Measurements from ENCODE around the gene EHBP1.
A peak's percentile ranks its signal among the peaks of the same experiment; 100 is the strongest.

The EHBP1 gene

GRCh38 chr2:62884514-62884913 lies 179.0 kb downstream of the EHBP1 start:
- DNase-seq (ENCODE audit: low spot score): no peak

DNA sequence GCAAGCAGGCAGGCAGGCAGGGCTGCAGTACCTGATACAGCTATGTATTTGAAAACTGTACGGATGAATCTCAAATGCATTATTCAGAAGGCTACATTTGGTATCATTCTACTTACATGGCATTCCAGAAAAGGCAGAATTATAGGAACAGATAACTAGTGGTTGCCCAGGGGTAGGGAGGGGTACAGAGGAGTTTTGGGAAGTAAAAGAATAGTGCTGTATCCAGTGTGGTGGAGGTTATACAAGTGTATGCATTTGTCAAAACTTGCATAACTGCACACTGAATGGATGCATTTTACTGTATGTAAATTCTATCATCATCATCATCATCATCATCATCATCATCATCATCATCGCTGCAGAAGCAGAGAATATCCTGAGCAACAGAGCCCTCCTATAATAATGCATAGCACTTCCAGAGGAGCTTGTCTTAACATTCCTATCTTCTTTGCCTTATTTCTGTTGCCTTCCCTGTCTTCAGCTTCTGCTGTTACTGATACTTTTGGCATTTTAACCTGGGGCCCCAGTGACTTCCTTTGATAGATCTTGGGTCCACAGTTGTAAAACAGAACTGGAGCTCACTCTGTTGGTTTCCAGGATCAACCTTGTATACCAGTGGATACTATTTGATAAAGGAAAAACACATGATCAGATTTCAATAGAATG lies 189.6 kb downstream of the EHBP1 start:
- DNase-seq (ENCODE audit: low spot score): no peak

DNA sequence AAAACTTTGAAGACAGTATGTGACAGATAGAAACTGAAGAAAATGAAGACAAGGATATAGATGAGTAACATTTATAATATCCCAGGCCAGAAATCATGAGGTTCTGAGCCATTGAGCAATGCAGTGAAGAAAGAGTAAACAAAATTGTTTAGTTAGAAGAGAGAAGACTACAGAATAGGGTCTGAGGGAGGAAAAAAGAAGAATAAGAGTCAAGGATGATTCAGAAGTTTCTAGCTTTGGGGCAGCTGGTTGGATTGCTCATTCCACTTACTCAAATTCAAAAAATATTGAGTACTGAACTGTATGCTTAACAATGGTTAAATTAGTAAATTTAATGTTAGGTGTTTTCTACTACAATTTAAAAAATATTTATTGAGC lies 190.1 kb downstream of the EHBP1 start:
- DNase-seq (ENCODE audit: low spot score): no peak

GRCh38 chr2:62897187-62897827 lies 191.8 kb downstream of the EHBP1 start:
- DNase-seq (ENCODE audit: low spot score): no peak

DNA sequence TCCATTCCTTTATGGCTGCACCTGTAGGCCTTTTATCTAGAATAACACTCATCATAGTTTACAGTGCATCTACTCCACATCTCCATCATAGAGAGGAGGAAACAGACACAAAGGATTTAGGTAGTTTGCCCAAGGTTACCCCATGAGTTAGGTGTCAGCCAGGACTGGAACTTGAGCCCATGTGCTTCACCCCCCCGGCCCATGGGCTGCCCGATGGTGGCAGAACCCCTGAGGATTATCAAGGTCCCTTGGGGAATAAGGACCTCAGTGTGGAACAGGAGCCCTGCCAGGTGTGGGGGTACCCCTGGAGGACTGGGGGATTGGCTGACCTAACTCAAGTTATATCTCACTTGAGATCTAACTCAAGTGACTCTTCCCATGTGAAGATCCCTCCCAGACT lies 198.8 kb downstream of the EHBP1 start:
- DNase-seq (ENCODE audit: low spot score): no peak

DNA sequence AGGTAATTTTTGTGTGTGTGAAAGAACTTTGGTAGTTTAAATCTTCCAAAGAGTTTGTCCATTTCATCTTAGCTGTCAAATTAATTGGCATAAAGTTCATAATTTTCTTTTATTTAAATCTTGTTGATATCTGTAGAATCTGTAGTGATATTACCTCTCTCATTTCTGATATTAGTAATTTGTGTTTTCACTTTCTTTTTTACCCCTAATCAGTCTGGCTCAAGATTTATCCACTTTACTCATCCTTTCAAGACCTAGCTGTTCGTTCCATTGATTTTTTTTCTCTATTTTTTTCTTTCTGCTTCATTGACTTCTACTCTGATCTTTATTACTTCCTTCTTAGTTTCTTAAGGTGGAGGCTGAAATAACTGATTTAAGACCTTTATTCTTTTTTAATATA lies 202.6 kb downstream of the EHBP1 start:
- DNase-seq (ENCODE audit: low spot score): no peak

GRCh38 chr2:62913311-62913710 lies 207.8 kb downstream of the EHBP1 start:
- DNase-seq (ENCODE audit: low spot score): no peak

DNA sequence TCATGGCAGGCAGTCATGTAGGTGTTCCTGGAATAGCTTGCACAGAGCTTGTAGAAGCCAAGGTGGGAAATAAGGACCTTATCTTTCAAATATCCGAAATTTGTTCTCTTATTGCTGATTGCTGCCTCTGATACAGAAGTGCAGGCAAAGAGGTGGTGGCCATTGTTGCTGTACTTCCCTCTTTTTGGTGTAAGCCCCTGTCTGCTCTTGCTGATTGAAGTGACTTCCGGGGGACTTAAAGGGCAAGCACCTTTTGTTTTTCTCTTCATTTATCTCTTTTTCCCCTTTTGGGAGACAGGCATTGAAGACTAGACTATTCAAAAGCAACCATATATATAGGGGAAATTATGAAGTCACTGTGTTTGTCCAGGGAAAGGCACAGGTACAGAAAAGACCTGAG lies 213.5 kb downstream of the EHBP1 start:
- DNase-seq (ENCODE audit: low spot score): no peak

GRCh38 chr2:62920070-62920469 lies 214.6 kb downstream of the EHBP1 start:
- DNase-seq (ENCODE audit: low spot score): no peak

DNA sequence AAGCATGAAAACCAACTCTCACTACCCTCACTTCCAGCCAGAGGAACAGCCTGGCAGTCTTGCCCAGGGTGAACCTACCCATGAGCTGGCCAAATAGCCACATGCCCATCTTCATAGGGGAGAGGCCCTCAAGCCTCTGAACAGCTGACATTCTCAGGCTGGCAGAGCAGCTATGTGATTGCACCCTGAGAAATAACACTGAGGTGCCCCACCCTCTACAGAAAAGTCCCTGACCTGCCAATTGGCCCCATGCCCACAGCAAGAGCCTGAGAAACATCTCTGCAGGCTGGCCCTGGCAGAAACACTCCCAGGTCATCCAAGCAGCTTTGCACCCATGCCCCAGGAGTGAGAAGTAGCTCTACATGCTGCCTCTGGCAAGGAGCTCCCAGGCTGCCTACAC lies 217.7 kb downstream of the EHBP1 start:
- no peak for DNase-seq (ENCODE audit: low spot score)

DNA sequence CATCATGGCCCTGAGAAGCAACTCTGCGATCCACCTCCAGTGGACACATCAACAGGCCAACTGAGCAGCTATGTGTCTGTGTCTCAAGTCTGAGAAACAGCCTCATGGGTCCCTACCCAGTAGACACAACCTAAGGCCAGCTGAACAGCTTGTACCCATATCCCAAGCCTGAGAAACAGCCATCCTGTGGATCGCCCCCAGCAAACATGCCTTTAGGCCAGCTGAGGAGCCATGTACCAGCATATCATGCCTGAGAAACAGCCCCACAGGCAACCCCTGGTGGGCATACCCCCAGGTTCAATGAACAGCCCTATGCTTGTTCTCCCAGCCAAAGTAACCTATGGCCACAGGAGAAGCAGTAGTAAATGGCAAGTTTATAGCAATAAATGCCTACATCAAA lies 218.4 kb downstream of the EHBP1 start:
- no peak for DNase-seq (ENCODE audit: low spot score)

DNA sequence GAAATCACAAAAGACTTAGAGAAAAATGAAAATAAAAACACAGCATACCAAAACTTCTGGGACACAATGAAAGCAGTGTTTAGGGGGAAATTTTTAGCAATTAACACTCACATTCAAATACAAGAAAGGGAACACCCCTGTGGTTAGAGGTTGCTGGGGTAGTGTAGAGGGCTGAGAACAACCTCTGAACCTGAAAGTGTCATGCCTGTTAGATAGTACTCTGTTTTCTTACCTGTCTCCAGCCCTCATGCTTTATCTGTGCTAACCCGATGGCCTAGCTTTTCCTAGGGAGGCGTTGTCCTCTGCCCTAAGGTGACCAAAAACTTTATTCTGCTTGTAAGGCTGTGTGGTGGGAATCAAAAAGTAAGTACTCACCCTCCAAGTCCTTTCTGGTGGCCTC lies 222.5 kb downstream of the EHBP1 start:
- DNase-seq (ENCODE audit: low spot score): no peak

- no peak for DNase-seq (ENCODE audit: low spot score)
Measured at GRCh38 chr2:62931536-62931935, 226.0 kb downstream of the EHBP1 start.

DNA sequence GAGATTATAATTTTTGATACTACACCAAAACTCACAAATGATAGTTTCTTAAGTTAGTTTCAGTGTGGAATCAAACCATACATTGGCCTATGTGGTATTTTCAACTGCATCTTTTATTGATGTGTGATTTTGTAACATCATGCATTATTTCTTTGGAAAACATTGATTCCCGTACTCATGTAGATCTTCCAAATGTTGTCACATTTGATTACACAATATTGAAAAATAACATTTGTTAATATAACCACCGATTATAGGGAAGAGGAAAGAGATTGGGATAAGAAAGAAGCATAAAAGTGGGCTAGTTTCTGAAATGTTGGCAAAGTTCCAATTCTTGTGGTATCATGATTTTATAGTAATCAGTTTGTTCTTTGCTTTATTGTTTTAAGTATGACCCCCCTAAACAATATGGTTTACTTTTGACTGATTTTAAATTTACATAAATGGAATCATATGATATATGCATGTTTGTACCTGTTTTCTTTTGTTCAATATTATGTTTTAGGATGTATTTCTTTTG lies 227.9 kb downstream of the EHBP1 start:
- no peak for DNase-seq (ENCODE audit: low spot score)

DNA sequence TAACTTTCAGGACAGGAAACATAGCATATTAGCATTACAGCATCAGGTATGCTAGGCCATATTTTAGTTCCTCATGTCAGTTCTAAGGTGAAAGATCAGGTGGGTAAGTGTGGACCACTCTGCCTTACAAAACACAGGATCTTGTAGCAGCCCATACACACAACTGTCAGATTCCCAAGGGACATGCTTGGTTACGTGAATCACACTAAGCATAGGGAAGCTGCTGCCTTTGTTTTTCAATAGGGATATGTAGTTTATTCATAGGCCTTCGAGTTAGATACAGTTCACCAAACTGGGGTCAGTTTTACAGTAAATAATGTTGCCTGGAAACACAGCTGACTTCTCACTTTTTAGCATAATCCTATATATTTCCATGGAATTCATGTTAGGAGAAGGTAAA lies 229.0 kb downstream of the EHBP1 start:
- DNase-seq (ENCODE audit: low spot score): no peak

DNA sequence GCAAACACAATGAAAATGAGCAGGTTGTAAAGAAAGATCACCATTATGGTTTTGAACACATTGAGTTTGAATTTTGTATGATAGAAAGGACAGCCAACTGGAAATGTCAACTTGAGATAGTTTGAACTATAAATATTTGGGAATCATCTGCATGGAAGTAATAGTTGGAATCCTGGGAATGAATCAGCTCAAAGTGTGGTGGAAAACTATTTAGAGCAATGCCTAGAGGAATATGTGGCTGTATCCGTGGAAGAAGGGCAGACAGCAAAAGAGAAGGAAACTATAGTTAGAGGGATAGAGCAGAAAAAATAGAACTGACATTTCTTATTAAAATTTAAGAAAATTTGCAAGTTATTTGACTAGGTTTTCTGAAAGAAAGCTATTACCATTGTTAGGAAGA lies 232.6 kb downstream of the EHBP1 start:
- no peak for DNase-seq (ENCODE audit: low spot score)

DNA sequence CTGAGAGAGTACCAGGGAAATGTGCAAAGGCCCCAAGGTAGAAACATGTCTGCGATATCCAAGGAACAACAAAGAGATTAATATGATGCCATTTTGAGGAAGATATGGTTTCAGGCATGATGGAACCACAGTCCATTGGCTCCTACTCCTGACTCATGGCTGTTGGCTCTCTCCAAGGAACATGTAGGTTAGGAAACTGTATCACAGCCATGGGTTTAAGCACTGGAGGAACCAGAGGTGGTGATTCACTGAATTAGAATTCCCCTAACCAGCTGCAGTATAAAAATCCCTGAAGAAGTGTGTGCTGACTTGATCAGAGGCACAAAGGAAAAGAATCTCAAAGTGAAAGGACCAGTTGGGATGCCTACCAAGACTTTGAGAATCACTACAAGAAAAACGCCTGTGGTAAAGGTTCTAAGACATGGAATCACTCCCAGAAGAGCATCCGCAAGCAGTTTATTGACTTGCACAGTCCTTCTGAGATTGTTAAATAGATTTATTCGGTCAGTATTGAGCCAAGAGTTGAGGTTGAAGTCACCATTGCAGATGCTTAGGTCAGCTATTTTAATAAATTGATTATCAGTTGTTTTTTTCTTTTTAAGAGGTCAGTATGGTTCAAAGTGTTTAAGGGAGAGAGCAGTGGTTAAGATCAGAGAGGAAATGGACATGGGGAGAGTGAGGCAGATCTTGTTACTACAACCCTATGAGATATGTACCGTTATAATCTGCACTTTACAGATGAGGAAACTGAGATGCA lies 234.4 kb downstream of the EHBP1 start:
- peak; percentile 22 for DNase-seq (ENCODE audit: low spot score)

DNA sequence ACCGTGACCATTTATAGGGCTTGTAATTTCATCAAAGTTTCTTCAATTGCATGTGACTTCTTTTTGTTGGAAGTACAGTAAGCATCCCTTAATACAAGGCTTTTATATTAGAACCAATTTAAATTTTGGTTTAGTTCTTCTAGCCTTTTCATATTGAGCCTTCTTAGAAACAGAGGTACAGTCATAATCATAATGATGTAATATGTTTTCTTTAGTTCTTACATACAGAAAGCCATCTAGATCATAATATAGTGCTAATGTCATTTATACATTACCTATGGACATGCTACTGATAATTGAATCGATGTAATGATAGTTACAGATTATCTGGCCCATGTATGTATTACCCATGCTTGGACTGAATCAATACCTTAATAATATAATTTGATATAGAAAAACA lies 235.2 kb downstream of the EHBP1 start:
- no peak for DNase-seq (ENCODE audit: low spot score)

- no peak for DNase-seq (ENCODE audit: low spot score)
Measured at GRCh38 chr2:62941413-62941812, 235.9 kb downstream of the EHBP1 start.

- no peak for DNase-seq (ENCODE audit: low spot score)
Measured at GRCh38 chr2:62944362-62944761, 238.8 kb downstream of the EHBP1 start.

- DNase-seq (ENCODE audit: low spot score): no peak
Measured at GRCh38 chr2:62947403-62947802, 241.9 kb downstream of the EHBP1 start.

- DNase-seq (ENCODE audit: low spot score): no peak
Measured at GRCh38 chr2:62956651-62957050, 251.1 kb downstream of the EHBP1 start.

- no peak for DNase-seq (ENCODE audit: low spot score)
Measured at GRCh38 chr2:62958206-62958605, 252.7 kb downstream of the EHBP1 start.
